ENCODE data around the gene HEBP2.

HEBP2 gene

DNA sequence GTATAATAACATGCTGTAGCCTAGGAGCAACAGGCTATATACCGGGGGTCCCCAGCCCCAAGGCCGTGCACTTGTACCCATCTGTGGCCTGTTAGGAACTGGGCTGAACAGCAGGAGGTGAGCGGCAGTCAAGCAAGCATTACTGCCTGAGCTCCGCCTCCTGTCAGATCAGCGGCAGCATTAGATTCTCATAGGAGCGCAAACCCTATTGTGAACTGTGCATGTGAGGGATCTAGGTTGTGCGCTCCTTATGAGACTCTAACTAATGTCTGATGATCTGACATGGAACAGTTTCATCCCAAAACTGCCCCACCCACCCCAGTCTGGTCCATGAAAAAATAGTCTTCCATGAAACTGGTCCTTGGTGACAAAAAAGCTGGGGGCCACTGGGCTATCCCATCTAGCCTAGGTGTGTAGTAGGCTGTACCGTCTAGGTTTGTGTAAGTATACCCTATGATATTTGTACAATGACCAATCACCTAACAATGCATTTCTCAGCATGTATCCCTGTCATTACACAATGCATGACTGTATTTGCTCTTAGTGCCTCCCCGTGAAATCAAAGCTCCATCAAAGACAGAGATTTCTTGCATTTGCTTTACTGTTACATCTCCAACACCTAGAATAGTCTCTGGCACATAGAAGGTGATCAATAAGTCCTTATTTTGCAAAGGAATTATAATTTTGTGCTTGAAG is 64.4 kb downstream of the HEBP2 start:
- no peak overlapping the region for H3K4me3 ChIP-seq (ENCODE audit: low read depth, low read length)
- TF ChIP-seq MYC (IDR thresholded peaks at IDR 0.05; ENCODE audit: low read depth, low read length) = no peak
- TF ChIP-seq, protein P1, sequence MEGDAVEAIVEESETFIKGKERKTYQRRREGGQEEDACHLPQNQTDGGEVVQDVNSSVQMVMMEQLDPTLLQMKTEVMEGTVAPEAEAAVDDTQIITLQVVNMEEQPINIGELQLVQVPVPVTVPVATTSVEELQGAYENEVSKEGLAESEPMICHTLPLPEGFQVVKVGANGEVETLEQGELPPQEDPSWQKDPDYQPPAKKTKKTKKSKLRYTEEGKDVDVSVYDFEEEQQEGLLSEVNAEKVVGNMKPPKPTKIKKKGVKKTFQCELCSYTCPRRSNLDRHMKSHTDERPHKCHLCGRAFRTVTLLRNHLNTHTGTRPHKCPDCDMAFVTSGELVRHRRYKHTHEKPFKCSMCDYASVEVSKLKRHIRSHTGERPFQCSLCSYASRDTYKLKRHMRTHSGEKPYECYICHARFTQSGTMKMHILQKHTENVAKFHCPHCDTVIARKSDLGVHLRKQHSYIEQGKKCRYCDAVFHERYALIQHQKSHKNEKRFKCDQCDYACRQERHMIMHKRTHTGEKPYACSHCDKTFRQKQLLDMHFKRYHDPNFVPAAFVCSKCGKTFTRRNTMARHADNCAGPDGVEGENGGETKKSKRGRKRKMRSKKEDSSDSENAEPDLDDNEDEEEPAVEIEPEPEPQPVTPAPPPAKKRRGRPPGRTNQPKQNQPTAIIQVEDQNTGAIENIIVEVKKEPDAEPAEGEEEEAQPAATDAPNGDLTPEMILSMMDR (IDR thresholded peaks at IDR 0.05; ENCODE audit: low read depth, low read length) = no peak
- TF ChIP-seq POLR2A (IDR thresholded peaks at IDR 0.05; ENCODE audit: extremely low read depth, insufficient read length) = no peak
- TF ChIP-seq MAX (IDR thresholded peaks at IDR 0.05; ENCODE audit: low read depth, low read length) = no peak
- no peak for DNase-seq (ENCODE audit: low read depth)

Measured in NB4 (cell line).